ENCODE measurements around the gene SCARB1. TPM values are rescaled to one million over a fixed set of nuclear protein-coding genes. Genes with fewer than 3 reads are reported as not detected.

Gene SCARB1
- total and polyA plus RNA-seq, 8 donors: 23.5 to 36.5 (median 30.4) TPM

- intact Hi-C loops (cut with DNase I): loop anchor here in 1 of 2 donors (10.0 kb wide), 1 partner anchor 739 kb away; no protein-coding TSS in a partner anchor
- peak; percentile 10 for ATAC-seq
Observed at GRCh38 chr12:124774054-124774461, 89.6 kb downstream of the SCARB1 start.

DNA sequence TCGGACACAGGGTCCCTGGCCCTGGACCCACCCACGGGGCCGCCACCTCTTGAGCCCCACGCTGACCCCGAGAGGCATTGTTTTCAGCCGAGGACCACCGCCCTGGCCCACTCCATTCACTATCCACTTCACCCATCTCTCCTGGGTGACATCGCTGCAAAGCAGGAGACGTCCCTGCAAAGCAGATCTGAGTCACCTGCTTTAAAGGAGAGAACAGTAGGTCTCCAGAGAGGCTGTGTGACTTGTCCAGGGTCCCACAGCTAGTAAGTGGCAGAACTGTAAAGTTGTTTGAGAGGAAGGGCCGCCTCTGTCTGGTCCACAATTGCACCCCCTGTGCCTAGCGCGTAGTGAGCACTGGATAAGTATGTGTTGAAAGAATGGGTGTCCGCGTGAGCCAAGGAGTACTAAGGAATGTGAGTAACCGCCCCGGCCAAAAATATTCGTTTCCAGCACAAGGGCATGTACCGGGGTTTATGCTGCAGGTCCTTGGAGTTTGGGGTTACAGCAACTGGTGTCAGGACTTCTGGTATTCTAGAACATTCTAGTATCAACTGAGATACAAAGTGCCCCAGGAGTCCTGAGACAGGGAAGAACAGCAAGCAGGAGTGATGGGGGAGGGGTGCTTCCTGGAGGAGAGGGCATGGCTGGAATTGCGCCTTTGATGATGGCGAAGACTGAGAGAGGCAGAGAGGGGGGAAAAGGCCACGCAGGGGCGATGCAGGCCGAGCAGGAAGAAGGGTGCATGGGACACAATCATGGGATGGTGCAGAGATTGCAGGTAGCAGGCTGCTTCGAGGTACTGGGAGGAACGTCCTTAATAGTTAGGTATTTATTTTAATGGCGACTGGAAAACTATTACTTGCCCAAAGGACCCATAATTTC lies 91.1 kb downstream of the SCARB1 start:
- Histone ChIP-seq H3K27ac (no peak overlapping the region), H3K4me1 (peaks cover 11 to 62% of the 10 kb centered on the region in 2 donors), H3K4me3 (no peak overlapping the region), H3K36me3 (no peaks in the 10 kb centered on the region), H3K9me3 (no peaks in the 10 kb centered on the region), H3K27me3 (peaks cover 0 to 7% of the 10 kb centered on the region in 2 donors)
- peak; percentile 1 for ATAC-seq
- DNase-seq: no peak
- intact Hi-C loops (cut with DNase I): loop anchor here in 1 of 2 donors (10.0 kb wide), 1 partner anchor 738 kb away; no protein-coding TSS in a partner anchor
- TF ChIP-seq, protein P1, sequence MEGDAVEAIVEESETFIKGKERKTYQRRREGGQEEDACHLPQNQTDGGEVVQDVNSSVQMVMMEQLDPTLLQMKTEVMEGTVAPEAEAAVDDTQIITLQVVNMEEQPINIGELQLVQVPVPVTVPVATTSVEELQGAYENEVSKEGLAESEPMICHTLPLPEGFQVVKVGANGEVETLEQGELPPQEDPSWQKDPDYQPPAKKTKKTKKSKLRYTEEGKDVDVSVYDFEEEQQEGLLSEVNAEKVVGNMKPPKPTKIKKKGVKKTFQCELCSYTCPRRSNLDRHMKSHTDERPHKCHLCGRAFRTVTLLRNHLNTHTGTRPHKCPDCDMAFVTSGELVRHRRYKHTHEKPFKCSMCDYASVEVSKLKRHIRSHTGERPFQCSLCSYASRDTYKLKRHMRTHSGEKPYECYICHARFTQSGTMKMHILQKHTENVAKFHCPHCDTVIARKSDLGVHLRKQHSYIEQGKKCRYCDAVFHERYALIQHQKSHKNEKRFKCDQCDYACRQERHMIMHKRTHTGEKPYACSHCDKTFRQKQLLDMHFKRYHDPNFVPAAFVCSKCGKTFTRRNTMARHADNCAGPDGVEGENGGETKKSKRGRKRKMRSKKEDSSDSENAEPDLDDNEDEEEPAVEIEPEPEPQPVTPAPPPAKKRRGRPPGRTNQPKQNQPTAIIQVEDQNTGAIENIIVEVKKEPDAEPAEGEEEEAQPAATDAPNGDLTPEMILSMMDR (IDR thresholded peaks at IDR 0.05): no peak

More at GRCh38 chr12:124774054-124774461, 89.6 kb downstream of the SCARB1 start:
- TF ChIP-seq, protein P1 (IDR thresholded peaks at IDR 0.05): no peak
- Histone ChIP-seq H3K27ac (peak overlapping the region; percentile 69 to 80), H3K36me3 (no peaks in the 10 kb centered on the region), H3K9me3 (no peaks in the 10 kb centered on the region), H3K4me1 (peaks cover 7 to 62% of the 10 kb centered on the region in 2 donors), H3K27me3 (peaks cover 0 to 7% of the 10 kb centered on the region in 2 donors), H3K4me3 (peak overlapping the region in 1 of 2 donors; percentile 11)
- peak in 1 of 4 donors; percentile 71 for DNase-seq

- Histone ChIP-seq H3K9me3 (no peaks in the 10 kb centered on the region), H3K36me3 (no peaks in the 10 kb centered on the region), H3K27me3 (peaks cover 0 to 7% of the 10 kb centered on the region in 2 donors), H3K4me1 (peaks cover 17 to 62% of the 10 kb centered on the region in 2 donors), H3K4me3 (no peak overlapping the region), H3K27ac (no peak overlapping the region)
- DNase-seq (peak; percentile 72 to 95 (median 86)), ATAC-seq (peak; percentile 80)
- intact Hi-C loops (cut with DNase I): loop anchor here in 1 of 2 donors (10.0 kb wide), 1 partner anchor 737 kb away; no protein-coding TSS in a partner anchor
- TF ChIP-seq, protein P1 (IDR thresholded peaks at IDR 0.05): peak; percentile 98
Observed at GRCh38 chr12:124771462-124772288, 92.0 kb downstream of the SCARB1 start.

- intact Hi-C loops (cut with DNase I): loop anchor here in 1 of 2 donors (10.0 kb wide), 1 partner anchor 736 kb away; no protein-coding TSS in a partner anchor
- Histone ChIP-seq H3K27ac (no peak overlapping the region), H3K4me3 (no peak overlapping the region), H3K27me3 (peaks cover 0 to 7% of the 10 kb centered on the region in 2 donors), H3K36me3 (no peaks in the 10 kb centered on the region), H3K4me1 (peaks cover 26 to 62% of the 10 kb centered on the region in 2 donors), H3K9me3 (no peaks in the 10 kb centered on the region)
- ATAC-seq: no peak
- no peak for DNase-seq
- TF ChIP-seq, protein P1 (IDR thresholded peaks at IDR 0.05): no peak
Observed at GRCh38 chr12:124770728-124771127, 92.9 kb downstream of the SCARB1 start.

Measured in left lung (tissue), 10 donors.